GM10248 (cell line): Measurements from ENCODE around the gene PHACTR1.

Experiments
- CTCF ChIA-PET: fragments of 300-600 bp; sonication (Branson Sonifier 250); formaldehyde crosslinking; extraction: SDS; loops from one replicate; lab custom pipeline; 2021; ENCODE audit warnings: antibody characterized with exemption; lab: Yijun Ruan, JAX
- POLR2A ChIA-PET: fragments of 350-650 bp; sonication (Branson Sonifier 250); formaldehyde crosslinking; extraction: SDS; loops from one replicate; lab custom pipeline; 2020; ENCODE audit warnings: antibody characterized with exemption; lab: Yijun Ruan, JAX
- DNase-seq: peaks from one replicate; pipeline ENCODE4 v3.0.0; 2012; ENCODE audit errors: extremely low spot score
- CTCF ChIP-seq: IDR thresholded peaks from 2 replicates; pipeline ENCODE4 v1.5.1; 2012; ENCODE audit warnings: mild to moderate bottlenecking, low read depth; ENCODE audit errors: extremely low read depth, missing control alignments, control extremely low read depth

Gene PHACTR1

GRCh38 chr6:12974551-12974950, 258.0 kb downstream of the PHACTR1 start:
- CTCF ChIA-PET, result interaction anchor here (1.6 kb wide), 1 partner anchor 33 kb away, joined by 3 read pairs; no protein-coding TSS in a partner anchor
- DNase-seq, result no peak
- TF ChIP-seq CTCF, result no peak
- POLR2A ChIA-PET, result no interaction called here

- ChIA-PET POLR2A (no interaction called here), CTCF (no interaction called here)
- no peak for TF ChIP-seq CTCF
- no peak for DNase-seq
Observed at GRCh38 chr6:12976366-12976765, 259.8 kb downstream of the PHACTR1 start.

GRCh38 chr6:12977206-12977605, 260.6 kb downstream of the PHACTR1 start:
- no peak for TF ChIP-seq CTCF
- no peak for DNase-seq
- ChIA-PET CTCF (interaction anchor here (0.7 kb wide), 1 partner anchor 10 kb away, joined by 3 read pairs; no protein-coding TSS in a partner anchor), POLR2A (no interaction called here)

GRCh38 chr6:12977806-12978205, 261.2 kb downstream of the PHACTR1 start:
- no peak for TF ChIP-seq CTCF

GRCh38 chr6:12980741-12981140, 264.2 kb downstream of the PHACTR1 start:
- CTCF ChIA-PET, result no interaction called here
- TF ChIP-seq CTCF, result no peak
- no peak for DNase-seq
- POLR2A ChIA-PET, result no interaction called here

More at GRCh38 chr6:12977806-12978205, 261.2 kb downstream of the PHACTR1 start:
- ChIA-PET POLR2A (no interaction called here), CTCF (no interaction called here)
- DNase-seq, result no peak

GRCh38 chr6:12984776-12985175, 268.2 kb downstream of the PHACTR1 start:
- ChIA-PET CTCF (no interaction called here), POLR2A (no interaction called here)
- DNase-seq, result no peak
- no peak for TF ChIP-seq CTCF
